HS-5 (cell line): ENCODE results near the gene POU2F2.

Source experiments
- DNase-seq: peaks from one replicate; pipeline ENCODE4 v3.0.0-alpha.2; 2012; ENCODE audit warnings: low read depth

The POU2F2 gene

GRCh38 chr19:42099336-42099925, 32.8 kb downstream of the POU2F2 start:
- DNase-seq = no peak

GRCh38 chr19:42098781-42099180, 33.5 kb downstream of the POU2F2 start:
- DNase-seq = no peak

- no peak for DNase-seq
Observed at GRCh38 chr19:42097461-42097860, 34.8 kb downstream of the POU2F2 start.

- no peak for DNase-seq
Observed at GRCh38 chr19:42096255-42096837, 35.9 kb downstream of the POU2F2 start.

GRCh38 chr19:42095814-42096230, 36.4 kb downstream of the POU2F2 start:
- DNase-seq = no peak

GRCh38 chr19:42095142-42095813, 37.0 kb downstream of the POU2F2 start:
- DNase-seq = no peak

GRCh38 chr19:42093926-42094325, 38.3 kb downstream of the POU2F2 start:
- DNase-seq = no peak

- DNase-seq = no peak
Observed at GRCh38 chr19:42093505-42093904, 38.7 kb downstream of the POU2F2 start.

- DNase-seq = no peak
Observed at GRCh38 chr19:42092350-42092749, 39.9 kb downstream of the POU2F2 start.

- DNase-seq = no peak
Observed at GRCh38 chr19:42091742-42092141, 40.5 kb downstream of the POU2F2 start.

GRCh38 chr19:42091300-42091699, 40.9 kb downstream of the POU2F2 start:
- DNase-seq = no peak

- no peak for DNase-seq
Observed at GRCh38 chr19:42090672-42091071, 41.6 kb downstream of the POU2F2 start.

- DNase-seq = no peak
Observed at GRCh38 chr19:42089772-42090171, 42.5 kb downstream of the POU2F2 start.

GRCh38 chr19:42089191-42089750, 43.0 kb downstream of the POU2F2 start:
- no peak for DNase-seq

GRCh38 chr19:42088471-42089190, 43.6 kb downstream of the POU2F2 start:
- peak; percentile 55 for DNase-seq

GRCh38 chr19:42086770-42087550, 45.3 kb downstream of the POU2F2 start:
- DNase-seq = no peak

- DNase-seq = no peak
Observed at GRCh38 chr19:42086188-42086736, 46.0 kb downstream of the POU2F2 start.

GRCh38 chr19:42083537-42083936, 48.7 kb downstream of the POU2F2 start:
- DNase-seq = no peak

- no peak for DNase-seq
Observed at GRCh38 chr19:42081584-42082203, 50.6 kb downstream of the POU2F2 start.

- no peak for DNase-seq
Observed at GRCh38 chr19:42080764-42081375, 51.4 kb downstream of the POU2F2 start.
